HG03108 (cell line): ENCODE data around the gene MFF.
"Not testable (repeated sequence)": the region's sequence is repeated elsewhere in the genome, so short reads cannot be mapped to it uniquely, and the experiment has no call there.

Experiments used
- ATAC-seq: cut with Tn5 transposase; IDR thresholded peaks from one replicate; pipeline ENCODE4 v1.9.1; 2021; ENCODE audit warnings: moderate library complexity; ENCODE audit not compliant: unreplicated experiment

Gene MFF

DNA sequence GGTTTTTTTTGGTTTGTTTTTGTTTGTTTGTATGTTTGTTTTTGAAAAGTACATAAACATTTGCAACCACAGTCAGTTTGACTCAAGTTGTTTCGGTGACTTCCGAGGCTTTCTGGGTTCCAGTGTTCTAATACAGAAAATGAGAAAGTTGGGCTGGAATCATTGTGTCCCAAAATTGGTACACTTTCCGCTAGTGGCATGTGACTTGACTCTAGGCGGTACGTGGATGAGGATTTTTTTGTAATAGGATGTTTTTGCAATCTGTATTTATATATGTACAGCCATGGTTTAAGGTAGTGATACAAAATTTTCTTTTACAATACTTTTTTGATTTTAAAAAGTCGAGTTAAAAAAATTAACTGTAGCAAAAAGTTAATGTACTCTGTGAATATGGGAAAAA, 1.7 kb downstream of the MFF start:
- no peak for ATAC-seq

DNA sequence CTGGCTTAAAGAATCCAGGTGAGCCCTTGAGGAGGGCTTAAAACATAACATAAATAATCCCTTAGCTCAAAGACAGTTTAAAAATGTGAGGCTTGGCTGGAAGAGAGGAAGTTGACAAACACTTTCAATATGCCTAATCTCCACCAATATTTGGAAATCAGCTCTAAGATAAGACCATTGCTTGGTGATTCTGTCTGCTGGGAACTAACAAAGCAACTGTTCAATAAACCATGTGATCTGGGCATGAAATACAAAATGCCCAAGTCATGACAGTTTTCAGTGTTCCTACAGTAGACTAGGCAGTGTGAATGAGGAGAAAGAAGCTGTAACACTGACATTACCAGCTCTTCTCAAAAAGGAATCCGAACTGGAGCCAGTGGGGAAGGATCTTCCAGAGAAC, 10.7 kb downstream of the MFF start:
- ATAC-seq = no peak

GRCh38 chr2:227337442-227337841, 12.4 kb downstream of the MFF start:
- no peak for ATAC-seq

GRCh38 chr2:227339098-227339599, 14.1 kb downstream of the MFF start:
- no peak for ATAC-seq

GRCh38 chr2:227340106-227340505, 15.1 kb downstream of the MFF start:
- ATAC-seq = no peak

DNA sequence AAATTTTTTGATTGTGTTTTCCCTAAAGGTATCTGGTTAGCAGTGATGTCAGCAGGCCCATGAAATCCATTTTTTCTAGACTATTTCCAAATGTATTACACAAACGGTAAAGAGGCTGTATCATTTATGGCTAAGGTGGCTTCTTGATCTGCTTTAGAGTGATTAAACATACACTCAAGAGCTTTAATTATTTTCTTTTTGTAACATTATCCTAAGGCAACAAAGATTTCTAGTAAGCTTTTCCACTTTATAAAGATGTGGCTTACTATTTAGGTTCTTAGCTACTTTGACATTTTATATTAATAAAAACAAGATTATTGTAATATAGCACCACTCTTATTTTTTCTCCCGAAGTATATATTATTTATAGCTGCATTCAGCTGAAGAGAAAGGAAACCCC, 16.5 kb downstream of the MFF start:
- no peak for ATAC-seq

DNA sequence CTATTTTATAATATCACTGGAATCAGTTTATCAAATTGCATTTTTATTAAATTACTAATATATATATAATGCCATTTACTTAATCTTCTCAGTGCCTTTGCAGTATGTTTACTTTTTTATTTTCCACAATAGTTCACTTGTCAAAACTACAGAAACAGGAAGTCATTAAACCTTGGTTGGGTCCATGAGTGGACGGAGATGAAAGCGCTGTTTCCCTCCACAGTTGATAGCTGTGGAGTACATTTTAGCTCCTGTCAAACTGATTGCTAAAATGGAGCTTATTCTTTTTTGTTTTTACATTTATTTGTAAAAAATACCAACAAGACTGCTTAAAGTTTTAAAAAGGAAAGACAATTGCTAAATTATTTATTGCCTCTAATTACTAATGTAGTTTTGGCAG, 19.2 kb downstream of the MFF start:
- ATAC-seq = no peak

- no peak for ATAC-seq
These were observed 22.1 kb downstream of the MFF start for GRCh38 chr2:227347117-227347516.

- no peak for ATAC-seq
These were observed 23.3 kb downstream of the MFF start for GRCh38 chr2:227348324-227348723.

DNA sequence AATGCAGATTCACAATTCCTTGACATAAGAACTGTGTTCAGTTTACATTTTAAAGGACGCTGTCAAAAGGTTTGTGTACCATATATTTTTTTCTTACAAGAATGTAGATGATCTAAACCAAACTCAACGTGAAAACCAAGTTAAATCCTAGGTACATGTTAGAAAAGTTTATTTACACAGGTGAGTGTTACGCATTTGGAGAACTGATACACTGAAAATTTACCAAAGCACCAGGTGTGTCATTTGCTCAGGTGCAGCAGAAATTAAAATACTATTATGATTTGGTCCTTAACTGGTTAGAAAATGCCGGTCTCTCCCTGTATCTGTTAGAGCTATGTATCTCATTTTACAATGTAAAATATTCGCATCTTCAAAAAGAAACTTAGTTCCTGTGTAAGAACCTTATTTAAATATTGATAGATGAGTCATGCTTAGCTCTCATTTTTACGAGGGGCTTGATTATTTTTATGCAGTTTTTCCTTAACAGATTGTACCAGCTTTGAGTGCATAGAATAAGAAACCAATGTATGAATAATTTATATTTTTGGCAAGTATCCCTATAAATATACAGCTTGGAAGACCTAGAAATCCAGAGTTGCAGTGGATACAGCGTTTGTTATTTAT, 25.1 kb downstream of the MFF start:
- no peak for ATAC-seq

DNA sequence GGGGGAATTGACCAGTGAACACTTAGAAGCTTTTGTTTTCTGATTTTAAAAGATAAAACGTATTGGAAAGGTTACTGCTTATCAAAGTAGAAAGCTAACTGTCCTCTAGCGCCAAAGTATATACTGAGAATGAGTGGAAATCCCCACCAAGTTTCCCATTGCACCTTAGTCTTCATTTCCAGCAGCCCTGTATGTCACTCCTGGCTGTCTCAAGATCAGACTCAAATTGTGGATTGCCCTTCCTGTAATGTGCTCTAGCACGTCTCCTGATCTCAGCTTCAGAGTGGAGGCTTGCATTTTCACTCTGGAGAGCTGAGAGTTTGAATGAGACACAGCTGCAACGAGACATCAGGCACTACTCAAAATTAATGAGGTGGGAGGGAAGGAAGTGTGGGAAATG, 26.6 kb downstream of the MFF start:
- ATAC-seq = no peak

- ATAC-seq = no peak
These were observed 35.3 kb downstream of the MFF start for GRCh38 chr2:227360351-227360750.

DNA sequence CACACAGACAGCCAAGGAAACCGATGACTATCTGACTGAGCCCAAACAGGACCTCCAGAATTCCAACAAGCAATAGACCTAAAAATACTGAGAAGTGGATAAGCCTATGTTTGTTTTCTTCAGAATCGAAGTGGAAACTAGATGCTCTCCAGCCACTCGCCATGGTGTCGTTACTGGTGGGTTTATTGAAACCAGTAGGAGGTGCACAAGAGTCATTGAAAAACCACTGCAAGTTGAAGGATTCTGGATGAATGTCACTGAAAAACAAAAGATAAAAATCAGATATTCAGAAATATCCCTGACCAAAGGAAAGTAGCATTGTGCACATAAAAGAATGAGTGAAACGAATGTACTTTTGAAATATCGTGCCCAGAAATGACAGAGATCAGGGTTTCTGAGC, 38.7 kb downstream of the MFF start:
- ATAC-seq = no peak

DNA sequence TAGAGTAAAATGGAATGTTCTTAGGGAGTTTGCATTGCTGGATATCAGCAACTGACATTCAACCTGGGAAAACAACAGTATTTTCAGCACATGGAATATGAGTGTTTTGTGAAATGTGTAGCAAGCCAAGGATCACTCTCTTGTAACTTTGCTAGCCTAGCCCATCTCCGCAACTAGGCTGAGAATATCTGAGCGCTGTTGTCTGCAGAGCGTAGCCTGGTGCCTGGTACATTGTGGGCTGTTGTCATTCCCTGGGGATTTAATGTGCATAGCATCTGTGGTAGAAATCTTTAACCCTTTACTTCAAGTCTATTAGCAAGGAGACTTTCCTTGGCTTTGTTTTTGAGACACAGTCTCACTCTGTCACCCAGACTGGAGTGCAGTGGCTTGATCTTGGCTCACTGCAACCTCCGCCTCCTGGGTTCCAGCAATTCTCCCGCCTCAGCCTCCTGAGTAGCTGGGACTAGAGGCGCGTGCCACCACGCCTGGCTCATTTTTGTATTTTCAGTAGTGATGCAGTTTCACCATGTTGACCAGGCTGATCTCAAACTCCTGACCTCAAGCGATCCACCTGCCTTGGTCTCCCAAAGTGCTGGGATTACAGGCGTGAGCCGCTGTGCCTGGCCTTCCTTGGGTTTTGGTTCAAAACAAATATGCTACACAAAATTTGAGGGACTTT, 39.7 kb downstream of the MFF start:
- not testable (repeated sequence) for ATAC-seq

DNA sequence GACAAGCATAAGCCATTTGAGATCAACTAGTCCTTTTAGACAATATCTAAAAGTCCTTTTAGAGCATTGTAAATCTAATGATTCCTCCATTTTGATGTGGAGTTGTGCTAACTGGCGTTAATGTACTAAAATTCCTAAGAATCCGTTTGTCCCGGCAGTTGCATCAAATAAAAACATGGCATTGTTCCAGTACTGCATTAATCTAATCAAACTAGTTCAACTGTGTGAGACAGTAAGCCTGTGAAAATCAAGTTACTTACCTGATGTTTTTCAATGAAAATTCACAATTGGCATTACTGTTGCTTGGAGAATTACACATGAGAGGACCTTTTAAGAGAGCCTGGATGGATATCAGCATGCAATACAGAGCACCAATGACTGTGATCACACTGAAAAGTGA, 40.8 kb downstream of the MFF start:
- no peak for ATAC-seq

DNA sequence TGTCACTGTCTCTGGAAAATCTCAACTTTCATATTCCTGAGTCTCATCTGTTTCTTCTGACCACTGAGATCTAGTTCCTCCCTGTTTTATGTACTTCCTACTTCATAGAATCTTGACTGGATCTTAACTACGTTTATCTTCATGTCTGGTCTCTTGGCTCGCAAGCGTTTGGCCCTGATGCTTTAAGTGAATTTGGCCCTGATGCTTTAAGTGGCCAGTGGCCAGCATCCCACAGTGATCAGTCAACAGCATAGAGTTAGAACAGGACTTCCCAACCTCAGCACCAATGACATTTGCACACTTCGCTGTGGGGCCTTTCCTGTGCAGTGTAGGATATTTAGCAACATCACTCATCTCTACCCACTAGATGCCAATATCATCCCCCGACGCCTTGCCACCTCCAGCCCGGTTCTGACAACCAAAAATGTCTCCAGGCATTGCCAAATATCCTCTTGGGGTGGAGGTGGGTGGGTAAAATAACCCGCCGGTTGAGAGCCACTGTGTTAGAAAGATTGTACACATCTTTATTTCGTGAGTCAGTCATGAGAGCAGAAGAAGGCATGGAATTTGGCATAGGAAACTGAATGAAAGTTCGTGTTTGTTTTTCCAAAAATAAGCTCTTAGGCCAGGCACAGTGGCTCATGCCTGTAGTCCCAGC, 41.8 kb downstream of the MFF start:
- no peak for ATAC-seq

GRCh38 chr2:227367427-227367795, 42.4 kb downstream of the MFF start:
- no peak for ATAC-seq

GRCh38 chr2:227368574-227368973, 43.5 kb downstream of the MFF start:
- ATAC-seq = no peak

DNA sequence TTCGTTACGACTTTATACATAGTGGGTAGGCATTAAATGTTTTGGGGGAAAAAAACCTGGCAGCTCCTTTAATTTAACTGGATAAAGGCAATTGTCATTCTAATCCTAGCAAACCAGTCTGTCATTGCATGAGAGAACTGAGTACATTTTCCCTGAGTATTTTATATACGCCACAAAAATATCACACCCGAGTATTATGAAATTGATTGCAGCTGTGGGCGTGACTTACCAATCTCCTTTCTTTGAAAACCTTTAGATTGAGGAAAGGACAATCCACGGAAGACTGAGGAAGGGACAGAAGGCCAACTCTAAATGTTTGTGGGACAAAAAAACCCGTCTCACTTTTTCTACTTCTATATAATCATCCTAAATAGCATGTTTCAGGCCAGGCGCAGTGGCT, 45.0 kb downstream of the MFF start:
- no peak for ATAC-seq

DNA sequence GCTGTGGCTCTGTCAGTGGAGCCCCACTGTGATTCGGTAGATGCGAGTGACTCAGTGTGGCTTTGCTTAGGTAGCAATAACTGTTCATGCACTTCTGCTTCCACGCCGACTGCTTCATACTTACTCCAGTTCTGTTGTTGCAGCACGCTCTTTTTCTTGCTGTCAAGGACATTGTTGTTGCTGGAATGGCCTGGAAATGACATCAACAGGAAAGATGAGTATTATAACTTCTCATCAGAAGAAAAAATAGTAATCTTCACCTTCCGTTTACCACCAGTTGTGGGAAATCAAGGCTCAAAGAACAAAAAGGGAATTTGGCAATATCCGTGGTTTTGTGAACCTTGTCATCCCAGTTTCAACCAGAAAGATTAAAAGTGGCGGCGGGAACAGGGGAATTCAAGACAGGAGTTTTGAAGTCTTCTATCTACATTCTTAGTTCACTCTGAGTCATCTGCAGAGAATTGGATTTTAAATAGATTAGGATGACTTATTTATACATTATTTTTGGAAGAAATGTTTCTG, 45.8 kb downstream of the MFF start:
- no peak for ATAC-seq

DNA sequence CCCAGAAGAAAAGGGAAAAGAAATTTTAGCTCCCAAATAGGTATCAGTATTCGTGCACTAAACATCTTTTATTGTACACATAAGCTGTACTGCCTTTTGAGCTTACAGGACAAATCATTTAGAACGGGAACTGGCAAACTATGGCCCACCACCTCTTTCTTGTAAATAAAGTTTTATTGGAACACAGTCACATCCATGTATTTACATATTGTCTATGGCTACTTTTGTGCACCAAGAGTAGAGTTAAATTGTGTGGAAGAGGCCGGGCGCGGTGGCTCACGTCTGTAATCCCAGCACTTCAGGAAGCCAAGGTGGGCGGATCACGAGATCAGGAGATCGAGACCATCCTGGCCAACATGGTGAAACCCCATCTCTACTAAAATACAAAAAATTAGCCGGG, 48.3 kb downstream of the MFF start:
- no peak for ATAC-seq

DNA sequence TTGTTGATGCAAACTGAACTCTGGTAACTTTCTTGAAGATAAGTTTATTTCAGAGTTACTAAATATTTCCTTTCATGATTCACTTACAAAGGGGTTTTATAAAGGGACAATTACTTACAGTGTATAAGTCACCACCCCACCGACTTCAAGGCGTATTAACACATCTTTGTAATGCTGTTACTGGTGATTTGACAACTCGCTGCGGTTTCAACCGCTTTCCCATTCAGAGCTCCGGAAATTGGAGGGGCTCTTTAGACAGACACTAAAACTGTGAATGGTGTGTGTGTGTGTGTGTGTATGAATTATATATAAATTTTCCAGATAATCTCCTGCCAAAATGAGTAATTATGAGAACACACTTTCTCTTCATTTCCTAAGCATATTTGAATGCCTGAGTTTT, 49.1 kb downstream of the MFF start:
- ATAC-seq = no peak
